Lung (tissue), 12 donors: ENCODE data around the gene P3H2. TPM values are rescaled to one million over a fixed set of nuclear protein-coding genes. Genes with fewer than 3 reads are reported as not detected.
"Not testable (repeated sequence)": the region's sequence is repeated elsewhere in the genome, so short reads cannot be mapped to it uniquely, and the experiment has no call there.

ENCODE experiments used
- ATAC-seq: fragments of 200-7000 bp; cut with Tn5 transposase; one replicate; pipeline ENCODE4 v1.9.1; 2020; ENCODE audit warnings: moderate number of reproducible peaks; ENCODE audit not compliant: insufficient read depth, low FRiP score
- DNase-seq, 3 donors: peaks; one replicate each; pipeline ENCODE4 v3.0.0-alpha.2; 2013 to 2017
- H3K27ac ChIP-seq, 2 donors: one replicate each; pipeline ENCODE4 v1.5.1; 2013; ENCODE audit warnings: mild to moderate bottlenecking in 2 of 2, moderate library complexity in 2 of 2, control low read depth in 1 of 2, inconsistent platforms in 1 of 2, low read depth in 1 of 2, low read length in 1 of 2
- H3K27me3 ChIP-seq, 3 donors: one replicate each; pipeline ENCODE4 v1.5.1; 2013; ENCODE audit warnings: low read length in 2 of 3; ENCODE audit not compliant: control insufficient read depth in 3 of 3, insufficient read depth in 3 of 3
- H3K36me3 ChIP-seq, 4 donors: one replicate each; pipeline ENCODE4 v1.5.1; 2013; ENCODE audit warnings: low read length in 4 of 4, mild to moderate bottlenecking in 1 of 4, moderate library complexity in 1 of 4; ENCODE audit not compliant: control insufficient read depth in 4 of 4, insufficient read depth in 4 of 4
- H3K4me1 ChIP-seq, 5 donors: one replicate each; pipeline ENCODE4 v1.5.1; 2013; ENCODE audit warnings: low read length in 5 of 5, mild to moderate bottlenecking in 2 of 5, moderate library complexity in 1 of 5; ENCODE audit not compliant: control insufficient read depth in 5 of 5, insufficient read depth in 5 of 5
- H3K4me3 ChIP-seq: one replicate; pipeline ENCODE4 v1.5.1; 2013; ENCODE audit warnings: mild to moderate bottlenecking, control low read depth, moderate library complexity
- H3K9ac ChIP-seq, 2 donors: one replicate each; pipeline ENCODE4 v1.5.1; 2013; ENCODE audit warnings: low read length in 2 of 2, control low read depth in 1 of 2; ENCODE audit not compliant: insufficient read depth in 1 of 2
- H3K9me3 ChIP-seq, 4 donors: one replicate each; pipeline ENCODE4 v1.5.1; 2013; ENCODE audit warnings: low read length in 3 of 4, mild to moderate bottlenecking in 1 of 4, moderate library complexity in 1 of 4; ENCODE audit not compliant: control insufficient read depth in 4 of 4, insufficient read depth in 3 of 4
- WGBS, 2 donors: extraction: QIAGEN DNeasy Blood & Tissue Kit; methylation state at CpG; one replicate each; pipeline ENCODE4 v1.1.7; 2013; 5-methylcytosine and 5-hydroxymethylcytosine counted together
- polyA plus RNA-seq, 2 donors: library from polyadenylated mRNA; stranded (reverse); fragments of 200-250 nt; gene quantifications; one replicate each; pipeline ENCODE4 v1.2.1, GENCODE V29; 2013
- total RNA-seq, 2 donors: library from RNA; depleted of rRNA in 1 of 2; stranded (reverse); fragments of >200 nt in 1 of 2; gene quantifications; one replicate each; pipeline ENCODE4 v1.2.1, GENCODE V29; 2014 to 2021
- TF ChIP-seq, protein P1 (sequence below): IDR thresholded peaks from 2 replicates; pipeline ENCODE4 v1.5.1; 2012; ENCODE audit warnings: mild to moderate bottlenecking; ENCODE audit errors: control extremely low read depth, extremely low read depth
- donor health status: control.
- donor health status: control.
- donor health status: Bipolar disorder and iron deficiency.
- donor health status: healthy.
- donor health status: DM: yes; HTN: yes; CAD: no.

The P3H2 gene
- total and polyA plus RNA-seq, 4 donors = 18.6 to 59.9 (median 40.6) TPM

DNA sequence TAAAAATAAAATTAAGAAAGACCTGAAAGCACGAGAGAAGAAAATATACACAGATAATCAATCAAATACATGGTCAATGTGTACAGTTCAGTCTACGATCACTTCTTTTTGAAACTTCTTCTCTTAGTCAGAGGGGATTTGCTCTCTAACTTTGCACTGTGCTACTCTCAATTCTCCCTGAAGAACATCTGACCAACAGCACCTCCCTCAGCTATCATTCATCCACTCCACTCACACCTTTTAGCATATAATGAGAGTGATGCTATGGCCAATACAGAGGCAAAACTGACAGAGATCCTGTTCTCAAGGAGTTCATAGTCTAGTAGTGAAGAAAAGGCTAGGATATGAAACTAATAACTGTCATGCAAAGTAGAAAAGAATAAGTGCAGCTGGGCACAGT lies 45.9 kb downstream of the P3H2 start:
- no peak overlapping the region for H3K4me3 ChIP-seq
- 91 to 94% methylated on average over 2 of the region's 2 CpGs for WGBS, 2 donors
- ATAC-seq (no peak), DNase-seq (no peak)
- no peak overlapping the region for H3K9ac ChIP-seq
- H3K4me1 ChIP-seq = peaks cover 0 to 14% (median 5%) of the 10 kb centered on the region in 5 donors
- TF ChIP-seq, protein P1, sequence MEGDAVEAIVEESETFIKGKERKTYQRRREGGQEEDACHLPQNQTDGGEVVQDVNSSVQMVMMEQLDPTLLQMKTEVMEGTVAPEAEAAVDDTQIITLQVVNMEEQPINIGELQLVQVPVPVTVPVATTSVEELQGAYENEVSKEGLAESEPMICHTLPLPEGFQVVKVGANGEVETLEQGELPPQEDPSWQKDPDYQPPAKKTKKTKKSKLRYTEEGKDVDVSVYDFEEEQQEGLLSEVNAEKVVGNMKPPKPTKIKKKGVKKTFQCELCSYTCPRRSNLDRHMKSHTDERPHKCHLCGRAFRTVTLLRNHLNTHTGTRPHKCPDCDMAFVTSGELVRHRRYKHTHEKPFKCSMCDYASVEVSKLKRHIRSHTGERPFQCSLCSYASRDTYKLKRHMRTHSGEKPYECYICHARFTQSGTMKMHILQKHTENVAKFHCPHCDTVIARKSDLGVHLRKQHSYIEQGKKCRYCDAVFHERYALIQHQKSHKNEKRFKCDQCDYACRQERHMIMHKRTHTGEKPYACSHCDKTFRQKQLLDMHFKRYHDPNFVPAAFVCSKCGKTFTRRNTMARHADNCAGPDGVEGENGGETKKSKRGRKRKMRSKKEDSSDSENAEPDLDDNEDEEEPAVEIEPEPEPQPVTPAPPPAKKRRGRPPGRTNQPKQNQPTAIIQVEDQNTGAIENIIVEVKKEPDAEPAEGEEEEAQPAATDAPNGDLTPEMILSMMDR = no peak
- H3K36me3 ChIP-seq = no peaks in the 10 kb centered on the region
- no peak overlapping the region for H3K27ac ChIP-seq
- no peaks in the 10 kb centered on the region for H3K9me3 ChIP-seq
- H3K27me3 ChIP-seq = no peaks in the 10 kb centered on the region

DNA sequence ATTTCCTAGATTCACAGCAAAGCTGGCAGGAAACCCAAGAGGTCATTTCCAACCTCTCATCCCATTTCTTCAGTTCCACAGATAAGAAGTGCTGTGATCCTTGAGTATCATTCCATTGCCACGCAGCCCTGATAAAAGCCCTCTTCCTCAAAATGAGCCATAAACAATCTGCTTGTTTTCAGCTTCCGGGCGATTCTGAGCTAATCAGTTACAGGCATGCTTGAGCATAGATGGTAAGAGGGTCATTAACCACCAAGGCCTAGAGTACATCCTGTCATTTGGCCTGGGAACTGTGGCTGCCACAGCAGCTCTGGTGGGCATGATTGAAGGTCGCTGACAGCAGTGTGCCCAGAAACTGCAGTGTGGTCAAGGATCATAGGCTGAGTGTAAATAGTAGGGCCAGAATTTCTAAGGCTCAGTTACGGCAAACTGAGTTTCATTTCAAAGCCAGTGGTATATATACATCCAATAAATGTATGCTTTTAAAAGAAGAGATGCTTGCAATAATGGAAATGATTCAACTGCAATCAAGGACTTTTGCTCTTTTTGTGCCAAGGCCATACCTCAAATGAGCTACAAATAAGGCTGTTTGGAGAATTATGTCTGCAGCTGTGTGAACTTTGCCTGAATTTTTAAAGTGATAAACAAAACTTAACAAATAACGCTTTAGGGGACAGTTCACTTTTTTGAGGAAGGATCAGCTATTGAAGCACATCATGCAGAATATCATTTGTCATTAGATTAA lies 47.3 kb downstream of the P3H2 start:
- Histone ChIP-seq H3K27me3 (peaks cover 0 to 5% (median 0%) of the 10 kb centered on the region in 3 donors), H3K4me3 (no peak overlapping the region), H3K27ac (no peak overlapping the region), H3K36me3 (no peaks in the 10 kb centered on the region), H3K4me1 (peaks cover 0 to 14% (median 5%) of the 10 kb centered on the region in 5 donors), H3K9ac (no peak overlapping the region), H3K9me3 (no peaks in the 10 kb centered on the region)
- ATAC-seq = peak; percentile 36
- DNase-seq = peak in 2 of 3 donors; percentile 14 to 27
- 41 to 45% methylated on average over 6 of the region's 6 CpGs for WGBS, 2 donors
- TF ChIP-seq, protein P1 = no peak

DNA sequence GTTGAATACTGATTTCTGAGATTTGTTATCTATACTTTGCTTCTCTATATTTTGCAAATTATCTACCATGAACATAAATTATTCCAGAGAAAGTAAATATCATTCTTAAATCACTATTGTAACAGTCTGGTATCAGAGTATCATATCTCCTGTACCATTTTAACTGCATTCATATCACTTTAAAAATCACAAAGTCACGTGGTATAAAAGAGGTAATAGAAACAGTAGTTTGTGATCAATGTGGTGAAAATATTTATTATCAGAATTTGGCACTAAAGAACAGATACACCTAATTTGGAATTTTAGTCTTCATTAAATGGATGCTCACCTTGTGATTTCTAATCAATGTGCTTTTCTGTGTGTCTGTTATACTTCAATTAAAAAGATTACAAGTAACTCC lies 47.8 kb downstream of the P3H2 start:
- WGBS, 2 donors = 54 to 78% methylated on average over 1 of the region's 1 CpG
- Histone ChIP-seq H3K9me3 (no peaks in the 10 kb centered on the region), H3K27ac (no peak overlapping the region), H3K36me3 (no peaks in the 10 kb centered on the region), H3K9ac (no peak overlapping the region), H3K4me1 (peaks cover 0 to 14% (median 5%) of the 10 kb centered on the region in 5 donors), H3K4me3 (no peak overlapping the region), H3K27me3 (peaks cover 0 to 5% (median 0%) of the 10 kb centered on the region in 3 donors)
- TF ChIP-seq, protein P1 = no peak
- ATAC-seq = no peak
- DNase-seq = no peak

DNA sequence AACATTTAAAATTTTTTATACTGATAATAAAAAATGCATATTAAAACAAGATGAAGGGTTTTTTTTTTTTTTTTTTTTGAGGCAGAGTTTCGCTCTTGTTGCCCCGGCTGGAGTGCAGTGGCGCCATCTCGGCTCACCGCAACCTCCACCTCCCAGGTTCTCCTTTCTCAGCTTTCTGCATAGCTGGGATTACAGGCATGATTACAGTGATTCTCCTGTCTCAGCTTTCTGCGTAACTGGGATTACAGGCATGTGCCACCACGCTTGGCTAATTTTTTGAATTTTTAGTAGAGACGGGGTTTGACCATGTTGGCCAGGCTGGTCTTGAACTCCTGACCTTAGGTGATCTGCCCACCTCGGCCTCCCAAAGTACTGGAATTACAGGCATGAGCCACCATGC lies 48.8 kb downstream of the P3H2 start:
- H3K27me3 ChIP-seq, DNase-seq: not testable (repeated sequence)

More for the DNA sequence above, 48.8 kb downstream of the P3H2 start:
- WGBS, 2 donors = 91 to 95% methylated on average over 9 of the region's 9 CpGs
- not testable (repeated sequence) for H3K9ac ChIP-seq, H3K4me3 ChIP-seq, H3K9me3 ChIP-seq, ATAC-seq, H3K36me3 ChIP-seq, H3K27ac ChIP-seq
- peaks cover 0 to 14% (median 4%) of the 10 kb centered on the region in 5 donors for H3K4me1 ChIP-seq
